Activated CD8-positive, alpha-beta memory T cell treated with anti-CD3 and anti-CD28 coated beads for 48 hours (primary cell): ENCODE data around the gene AZGP1.
"Not testable (repeated sequence)": the region's sequence is repeated elsewhere in the genome, so short reads cannot be mapped to it uniquely, and the experiment has no call there.

Experiments used
- DNase-seq, 3 experiments: peaks; one replicate each; pipeline ENCODE4 v3.0.0-alpha.2; 2020; ENCODE audit warnings: low read depth in 2 of 3, low spot score in 2 of 3

The AZGP1 gene

DNA sequence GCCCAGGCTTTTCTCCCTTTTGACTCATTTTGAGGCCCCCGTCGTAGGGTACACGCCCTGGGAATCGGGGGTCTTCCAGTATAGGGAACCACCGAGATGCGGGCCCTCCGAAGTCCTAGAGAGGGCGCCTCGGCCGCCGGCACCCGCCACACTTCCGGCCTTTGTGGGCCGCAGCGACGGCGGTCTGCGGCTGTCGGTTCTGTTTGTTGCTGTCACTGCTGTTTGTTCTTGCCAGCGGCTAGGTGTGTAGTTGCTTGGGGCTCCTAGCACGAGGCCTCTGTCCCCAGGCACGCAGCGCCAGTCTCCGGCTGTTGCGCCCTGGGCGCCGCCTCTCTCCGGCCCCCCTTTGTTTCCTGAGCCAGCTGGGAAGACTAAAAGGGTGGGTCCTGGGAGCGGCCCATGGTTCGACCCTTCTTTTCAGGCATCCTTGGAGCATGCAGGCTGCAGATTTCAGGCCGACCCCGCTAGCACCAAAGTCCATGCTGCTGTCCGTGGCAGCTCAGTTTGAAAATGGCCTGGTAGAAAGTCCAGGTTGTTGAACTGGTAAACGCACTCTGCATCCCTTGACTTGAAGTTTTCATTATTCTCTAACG is 21.8 kb upstream of the AZGP1 start:
- DNase-seq = peak; percentile 40 to 49 (median 44)

DNA sequence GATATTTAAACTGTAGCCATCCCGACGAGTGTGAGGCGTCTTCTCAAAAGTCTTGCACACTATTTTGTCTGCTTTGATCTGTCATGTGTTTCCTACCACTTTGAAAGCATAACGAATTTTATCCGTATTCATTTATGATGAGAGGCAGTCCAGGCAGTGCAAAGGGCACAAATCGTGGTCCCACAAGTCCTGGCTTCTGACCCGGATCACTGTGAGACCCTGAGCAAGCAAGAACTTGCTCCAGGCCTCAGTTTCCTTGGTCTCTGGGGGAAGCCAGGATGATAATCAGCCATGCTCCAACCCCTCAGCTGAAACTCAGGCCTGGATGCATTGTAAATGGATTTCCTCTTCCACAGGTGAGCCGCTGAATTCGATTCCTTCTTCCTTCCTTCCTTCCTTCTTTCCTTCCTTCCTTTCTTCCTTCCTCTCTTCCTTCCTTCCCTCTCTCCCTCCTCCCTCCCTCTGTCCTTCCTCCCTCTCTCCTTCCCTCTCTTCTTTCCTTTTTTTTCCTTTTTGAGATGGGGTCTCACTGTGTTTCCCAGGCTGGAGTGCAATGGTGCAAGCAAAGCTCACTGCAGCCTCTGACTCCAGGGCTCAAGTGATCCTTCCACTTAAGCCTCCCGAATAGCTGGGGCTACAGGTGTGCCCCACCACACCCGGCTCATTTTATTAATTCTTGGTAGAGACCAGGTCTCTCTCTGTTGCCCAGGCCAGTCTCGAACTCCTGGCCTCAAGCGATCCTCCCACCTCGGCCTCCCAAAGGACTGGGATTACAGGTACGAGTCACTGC is 21.1 kb upstream of the AZGP1 start:
- DNase-seq = no peak

DNA sequence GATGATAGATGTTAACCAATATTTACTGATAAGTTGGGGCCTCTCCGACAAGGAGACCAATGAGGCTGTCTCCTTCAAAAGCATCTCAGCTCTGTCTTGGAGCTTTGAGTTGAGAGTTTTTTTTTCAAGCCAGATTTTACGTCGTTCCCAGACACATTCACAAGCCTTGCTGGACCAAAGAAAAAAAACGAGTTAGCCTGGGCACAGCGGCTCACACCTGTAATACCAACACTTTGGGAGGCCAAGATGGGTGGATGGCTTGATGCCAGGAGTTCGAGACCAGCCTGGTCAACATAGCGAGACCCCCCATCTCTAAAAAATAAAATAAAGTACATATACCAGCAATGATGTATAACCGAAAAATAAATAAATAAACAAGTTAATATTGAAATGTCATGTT is 19.0 kb upstream of the AZGP1 start:
- no peak for DNase-seq

DNA sequence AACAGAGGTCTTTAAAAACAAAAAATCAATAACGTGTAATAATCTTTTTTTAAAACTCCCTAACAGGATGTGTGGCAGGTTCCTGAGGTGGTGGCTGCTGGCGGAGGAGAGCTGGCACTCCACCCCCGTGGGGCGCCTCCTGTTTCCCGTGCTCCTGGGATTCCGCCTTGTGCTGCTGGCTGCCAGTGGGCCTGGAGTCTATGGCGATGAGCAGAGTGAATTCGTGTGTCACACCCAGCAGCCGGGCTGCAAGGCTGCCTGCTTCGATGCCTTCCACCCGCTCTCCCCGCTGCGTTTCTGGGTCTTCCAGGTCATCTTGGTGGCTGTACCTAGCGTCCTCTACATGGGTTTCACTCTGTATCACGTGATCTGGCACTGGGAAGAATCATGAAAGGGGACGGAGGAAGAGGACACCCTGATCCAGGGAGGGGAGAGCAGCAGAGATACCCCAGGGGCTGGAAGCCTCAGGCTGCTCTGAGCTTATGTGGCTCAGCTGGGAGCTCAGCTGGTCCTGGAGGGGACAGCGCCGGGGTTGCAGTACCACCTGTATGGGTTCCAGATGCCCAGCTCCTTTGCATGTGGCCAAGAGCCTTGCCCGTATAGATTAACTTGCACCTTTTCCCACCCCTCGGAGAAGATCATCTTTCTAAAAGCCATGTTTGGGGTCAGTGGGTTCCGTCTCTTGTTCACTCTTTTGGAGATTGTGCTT is 16.7 kb upstream of the AZGP1 start:
- no peak for DNase-seq

DNA sequence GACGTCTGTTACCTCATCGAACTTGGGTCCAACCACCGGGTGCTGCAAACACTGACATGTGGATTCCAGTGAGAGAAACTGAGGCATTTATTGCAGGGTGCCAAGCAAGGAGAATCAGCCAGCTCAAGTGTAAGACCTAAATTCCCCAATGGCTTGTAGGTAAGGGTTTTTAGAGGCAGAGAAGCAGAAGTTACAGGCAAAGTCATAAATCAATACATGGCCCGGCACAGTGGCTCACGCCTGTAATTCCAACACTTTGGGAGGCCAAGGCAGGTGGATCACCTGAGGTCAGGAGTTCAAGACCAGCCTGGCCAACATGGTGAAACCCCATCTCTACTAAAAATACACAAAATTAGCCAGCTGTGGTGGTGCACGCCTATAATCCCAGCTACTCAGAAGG is 15.7 kb upstream of the AZGP1 start:
- DNase-seq = not testable (repeated sequence)

DNA sequence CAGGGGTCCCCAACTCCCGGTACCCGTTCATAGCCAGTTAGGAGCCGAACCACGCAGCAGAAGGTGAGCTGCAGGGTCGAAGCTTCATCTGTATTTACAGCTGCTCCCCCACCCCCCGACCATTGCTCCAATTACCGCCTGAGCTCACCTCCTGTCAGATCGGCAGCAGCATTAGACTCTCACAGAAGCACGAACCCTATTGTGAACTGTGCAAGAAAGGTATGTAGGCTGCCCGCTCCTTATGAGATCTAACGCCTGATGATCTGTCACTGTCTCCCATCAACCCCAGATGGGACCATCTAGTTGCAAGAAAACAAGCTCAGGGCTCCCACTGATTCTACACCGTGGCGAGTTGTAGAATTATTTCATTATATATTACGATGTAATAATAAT is 14.6 kb upstream of the AZGP1 start:
- DNase-seq = no peak

DNA sequence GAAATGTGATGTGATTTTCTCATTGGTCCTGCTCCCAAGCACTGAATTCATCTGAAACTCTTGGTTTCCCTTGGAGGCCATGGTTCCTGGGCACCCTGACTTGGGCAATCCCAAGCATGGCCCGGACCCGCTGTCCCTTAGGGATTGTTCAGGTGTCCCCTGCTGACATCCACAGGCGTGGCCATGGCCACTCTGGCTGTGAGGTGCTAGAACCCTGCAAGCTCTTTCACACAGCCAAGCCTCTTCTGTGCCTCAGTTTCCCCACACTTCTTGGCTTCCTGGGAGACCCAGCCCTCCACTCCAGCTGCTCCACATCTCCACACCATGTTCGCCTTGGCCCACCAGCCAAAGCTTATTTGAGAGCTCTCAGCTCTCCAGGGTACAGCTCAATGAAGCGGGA is 12.0 kb upstream of the AZGP1 start:
- DNase-seq = no peak

DNA sequence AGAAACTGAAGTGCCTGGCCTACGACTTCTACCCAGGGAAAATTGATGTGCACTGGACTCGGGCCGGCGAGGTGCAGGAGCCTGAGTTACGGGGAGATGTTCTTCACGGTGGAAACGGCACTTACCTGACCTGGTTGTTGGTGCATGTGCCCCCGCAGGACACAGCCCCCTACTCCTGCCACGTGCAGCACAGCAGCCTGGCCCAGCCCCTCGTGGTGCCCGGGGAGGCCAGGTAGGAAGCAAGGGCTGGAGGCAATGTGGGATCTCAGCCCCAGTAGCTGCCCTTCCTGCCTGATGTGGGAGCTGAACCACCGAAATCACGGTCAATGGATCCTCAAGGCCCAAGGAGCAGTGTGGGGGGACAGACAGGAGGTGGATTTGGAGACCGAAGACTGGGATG is 11.5 kb upstream of the AZGP1 start:
- not testable (repeated sequence) for DNase-seq

DNA sequence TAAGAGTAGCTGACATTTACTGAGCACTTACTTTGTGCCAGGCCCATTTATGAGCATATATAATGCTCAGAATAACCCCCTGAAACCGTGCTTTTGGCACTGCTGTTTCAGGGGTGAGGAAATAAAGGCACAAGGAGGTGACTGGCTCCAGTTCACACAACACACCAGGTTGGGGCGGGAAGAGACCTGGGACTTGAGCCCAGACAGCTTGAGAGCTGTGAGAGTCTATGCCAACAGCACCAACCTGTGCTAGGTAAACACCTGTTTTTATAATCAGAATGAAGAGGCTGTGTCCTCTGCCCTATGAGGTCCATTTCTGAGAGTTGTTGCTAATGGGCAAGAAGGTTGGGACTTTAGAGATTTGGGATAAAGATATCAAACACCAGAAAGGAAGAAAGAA is 8.8 kb upstream of the AZGP1 start:
- DNase-seq = no peak

DNA sequence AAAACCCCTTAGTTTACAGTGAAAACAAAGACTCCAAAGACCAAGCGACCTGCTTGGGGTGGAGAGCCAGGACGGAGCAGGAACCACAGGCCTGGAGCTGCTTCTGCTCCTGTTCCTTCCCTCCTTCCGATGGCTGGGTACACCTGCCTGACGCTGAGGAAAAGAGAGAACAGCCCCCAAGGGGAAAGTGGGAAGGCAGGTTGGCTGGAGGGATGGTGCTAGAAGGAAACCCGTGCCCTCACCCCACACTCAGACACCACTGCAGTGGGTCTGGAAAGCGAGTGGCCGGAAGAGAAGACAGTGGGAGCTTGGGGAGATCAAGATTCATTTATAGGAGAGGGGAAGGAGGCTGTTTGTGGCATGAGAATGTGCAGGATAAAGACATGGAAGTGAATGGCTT is 5.2 kb upstream of the AZGP1 start:
- not testable (repeated sequence) for DNase-seq

DNA sequence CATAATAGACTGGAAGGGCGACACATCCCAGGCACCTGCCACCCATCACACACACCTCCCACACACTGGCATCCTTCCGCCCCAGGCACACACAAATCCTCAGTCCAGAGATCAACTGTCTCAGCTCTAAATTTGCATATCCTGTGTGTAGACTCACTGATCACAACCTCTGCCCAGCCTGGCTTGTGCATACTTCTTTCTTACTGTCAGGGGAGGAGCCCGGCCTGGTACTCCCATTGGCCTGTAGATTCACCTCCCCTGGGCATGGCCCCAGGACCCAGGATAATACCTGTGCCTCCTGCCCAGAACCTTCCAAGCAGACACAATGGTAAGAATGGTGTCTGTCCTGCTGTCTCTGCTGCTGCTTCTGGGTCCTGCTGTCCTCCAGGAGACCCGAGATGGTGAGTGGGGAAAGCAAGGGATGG is 4.6 kb upstream of the AZGP1 start:
- not testable (repeated sequence) for DNase-seq

DNA sequence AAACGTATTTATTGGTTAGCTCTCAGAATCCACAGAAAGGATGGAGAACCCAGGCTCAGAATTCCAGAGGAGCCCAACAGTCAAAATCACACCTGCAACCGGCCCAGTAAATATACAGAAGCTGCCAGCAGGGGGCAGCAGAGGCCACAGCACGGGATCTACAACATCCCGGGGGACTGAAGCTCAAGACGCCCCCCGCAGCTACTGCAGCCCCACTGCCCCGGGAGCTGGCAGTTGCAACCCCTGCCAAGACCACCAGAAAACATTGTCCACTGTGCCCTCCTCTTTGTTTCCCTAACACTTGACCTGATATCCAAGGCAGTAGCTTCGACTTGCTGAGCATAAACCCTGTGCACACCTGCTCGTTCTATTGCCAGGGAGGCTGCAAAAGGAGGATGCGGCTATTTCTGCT is 4.0 kb upstream of the AZGP1 start:
- DNase-seq = peak; percentile 23 to 48 (median 28)

DNA sequence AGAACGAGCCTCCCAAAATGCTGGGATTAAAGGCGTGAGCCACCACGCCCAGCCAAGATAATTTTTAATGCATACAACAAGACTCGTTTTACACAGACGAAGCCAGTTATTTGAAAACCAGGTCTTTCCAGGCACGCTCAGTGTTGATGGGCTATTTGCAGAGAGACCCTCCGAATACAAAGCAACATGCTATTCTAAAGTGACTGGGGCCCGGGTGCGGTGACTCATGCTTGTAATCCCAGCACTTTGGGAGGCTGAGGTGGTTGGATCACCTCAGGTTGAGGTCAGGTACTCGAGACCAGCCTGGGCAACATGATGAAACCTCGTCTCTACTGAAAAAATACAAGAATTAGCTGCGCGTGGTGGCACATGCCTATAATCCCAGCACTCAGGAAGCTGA is 795 bp upstream of the AZGP1 start:
- DNase-seq = no peak

DNA sequence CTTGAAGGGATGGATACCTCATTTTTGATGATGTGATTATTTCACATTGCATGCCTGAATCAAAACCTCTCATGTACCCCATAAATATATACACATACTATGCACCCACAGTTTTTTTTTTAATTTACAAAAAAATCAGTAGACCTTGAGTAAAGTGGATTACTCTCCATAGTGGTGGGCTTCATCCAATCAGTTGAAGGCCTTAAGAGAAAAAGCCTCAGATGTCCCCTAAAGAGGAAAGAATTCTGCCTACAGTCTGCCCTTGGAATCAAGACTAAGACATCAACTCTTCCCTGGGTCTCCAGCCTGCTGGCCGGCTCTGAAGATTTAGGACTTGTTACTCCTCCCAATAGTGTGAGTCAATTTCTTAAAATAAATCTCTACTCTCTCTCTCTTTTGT is 1.1 kb downstream of the AZGP1 start:
- no peak for DNase-seq

DNA sequence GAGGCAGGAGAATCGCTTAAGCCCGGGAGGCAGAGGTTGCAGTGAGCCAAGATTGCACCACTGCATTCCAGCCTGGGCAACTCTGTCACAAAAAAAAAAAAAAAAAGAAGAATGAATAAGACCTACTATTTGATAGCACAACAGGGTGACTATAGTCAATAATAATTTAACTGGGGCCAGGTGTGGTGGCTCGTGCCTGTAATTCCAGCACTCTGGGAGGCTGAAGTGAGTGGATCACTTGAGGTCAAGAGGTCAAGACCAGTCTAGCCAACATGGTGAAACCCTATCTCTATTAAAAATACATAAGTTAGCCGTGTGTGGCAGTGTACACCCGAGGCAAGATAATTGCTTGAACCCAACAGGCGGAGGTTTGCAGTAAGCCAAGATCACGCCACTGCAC is 2.0 kb downstream of the AZGP1 start:
- DNase-seq = not testable (repeated sequence)

DNA sequence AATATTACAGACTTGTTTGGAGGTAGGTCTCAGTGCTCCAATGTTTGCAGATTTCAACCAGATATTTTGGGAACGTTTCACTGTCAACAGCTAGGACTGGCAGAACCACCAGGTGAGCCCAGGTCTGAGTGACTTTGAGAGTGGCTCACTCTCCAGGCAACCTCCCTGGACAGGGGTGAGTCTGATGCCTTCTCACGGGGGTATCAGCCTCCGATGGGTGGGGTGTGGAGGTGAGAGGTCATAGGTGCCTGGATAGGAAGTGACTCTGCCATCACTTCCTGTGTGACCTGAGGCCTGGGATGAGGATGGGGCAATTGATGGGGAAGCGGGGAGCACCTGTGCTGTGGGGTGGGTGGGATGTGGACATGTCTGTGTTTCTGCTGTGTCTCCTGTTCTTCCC is 4.6 kb downstream of the AZGP1 start:
- DNase-seq = no peak

DNA sequence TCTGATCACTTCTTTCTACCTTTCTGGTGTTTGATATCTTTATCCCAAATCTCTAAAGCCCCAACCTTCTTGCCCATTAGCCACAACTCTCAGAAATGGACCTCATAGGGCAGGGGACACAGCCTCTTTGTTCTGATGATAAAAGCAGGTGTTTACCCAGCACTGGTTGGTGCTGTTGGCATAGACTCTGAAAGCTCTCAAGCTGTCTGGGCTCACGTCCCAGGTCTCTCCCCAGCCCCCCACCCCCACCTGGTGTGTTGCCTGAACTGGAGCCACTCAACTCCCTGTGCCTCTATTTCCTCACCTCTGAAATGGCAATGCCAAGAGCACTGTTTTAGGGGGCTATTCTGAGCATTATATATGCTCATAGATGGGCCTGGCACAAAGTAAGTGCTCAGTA is 6.0 kb downstream of the AZGP1 start:
- not testable (repeated sequence) for DNase-seq

DNA sequence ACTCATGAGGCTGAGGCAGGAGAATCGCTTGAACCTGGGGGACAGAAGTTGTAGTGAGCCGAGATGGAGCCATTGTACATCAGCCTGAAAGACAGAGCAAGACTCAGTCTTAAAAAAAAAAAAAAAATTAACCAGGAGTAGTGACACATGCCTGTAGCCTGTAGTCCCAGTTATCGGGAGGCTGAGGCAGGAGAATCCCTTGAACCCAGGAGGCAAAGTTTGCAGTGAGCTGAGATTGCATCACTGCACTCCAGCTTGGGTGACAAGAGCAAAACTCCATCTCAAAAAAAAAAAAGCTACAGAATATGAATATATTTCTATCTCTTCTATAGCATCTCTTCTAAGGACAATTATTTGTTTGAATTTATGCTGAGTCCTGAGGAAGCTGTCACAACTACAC is 6.5 kb downstream of the AZGP1 start:
- no peak for DNase-seq

DNA sequence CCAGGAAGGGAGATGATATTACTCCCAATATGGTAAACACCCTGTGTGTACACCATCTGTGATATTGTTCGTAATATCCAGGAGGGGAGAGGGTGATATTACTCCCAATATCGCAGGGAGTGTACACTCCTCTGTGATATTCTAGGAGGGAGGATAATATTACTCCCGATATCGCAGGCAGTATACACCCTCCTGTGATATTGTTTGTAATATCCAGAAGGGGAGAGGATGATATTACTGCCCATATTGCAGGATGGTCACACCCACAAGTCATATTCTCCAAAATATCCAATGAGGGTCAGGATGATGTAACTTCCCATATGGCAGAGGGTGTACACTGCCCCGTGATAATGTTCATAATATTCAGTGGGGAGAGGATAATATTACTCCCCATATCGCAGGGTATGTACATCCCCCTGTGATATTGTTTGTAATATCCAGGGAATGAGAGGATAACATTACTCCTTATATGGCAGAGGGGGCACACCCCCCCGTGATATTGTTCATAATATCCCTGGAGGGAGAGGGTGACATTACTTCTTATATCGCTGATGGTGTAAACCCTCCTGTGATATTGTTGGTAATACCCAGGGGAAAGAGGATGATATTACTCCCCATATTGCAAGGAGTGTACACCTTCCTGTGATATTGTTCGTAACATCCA is 17.1 kb downstream of the AZGP1 start:
- no peak for DNase-seq

DNA sequence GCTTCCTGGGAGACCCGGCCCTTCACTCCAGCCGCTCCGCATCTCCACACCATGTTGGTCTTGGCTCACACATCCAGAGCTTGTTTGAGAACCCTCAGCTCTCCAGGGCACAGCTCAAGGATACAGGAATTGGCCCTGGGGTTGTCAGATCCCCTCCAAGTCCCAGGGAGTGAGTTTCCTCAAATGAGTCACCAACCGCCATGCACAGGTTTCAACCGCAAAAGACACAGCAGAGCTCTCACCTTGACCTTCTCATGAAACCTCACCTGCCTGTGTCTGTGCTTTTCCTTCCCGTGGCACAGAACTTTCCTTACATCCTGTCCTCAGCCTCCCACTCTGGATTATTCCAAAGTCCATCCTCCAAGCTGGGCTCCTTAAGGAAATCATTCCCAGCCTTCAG is 20.6 kb downstream of the AZGP1 start:
- DNase-seq = no peak

DNA sequence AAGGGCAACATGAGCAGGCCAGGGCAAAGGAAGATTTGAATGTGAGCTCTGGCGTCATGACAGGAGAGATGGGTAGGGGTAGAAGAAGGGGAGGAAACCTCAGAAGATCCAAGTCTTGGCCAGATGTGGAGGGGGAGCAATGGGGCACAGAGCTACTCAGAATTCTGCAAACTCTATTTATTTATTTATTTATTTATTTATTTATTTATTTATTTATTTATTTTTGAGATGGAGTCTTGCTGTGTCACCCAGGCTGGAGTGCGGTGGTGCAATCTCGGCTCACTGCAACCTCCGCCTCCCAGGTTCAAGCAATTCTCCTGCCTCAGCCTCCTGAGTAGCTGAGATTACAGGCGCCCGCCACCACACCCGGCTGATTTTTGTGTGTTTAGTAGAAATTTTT is 21.2 kb downstream of the AZGP1 start:
- DNase-seq = not testable (repeated sequence)

DNA sequence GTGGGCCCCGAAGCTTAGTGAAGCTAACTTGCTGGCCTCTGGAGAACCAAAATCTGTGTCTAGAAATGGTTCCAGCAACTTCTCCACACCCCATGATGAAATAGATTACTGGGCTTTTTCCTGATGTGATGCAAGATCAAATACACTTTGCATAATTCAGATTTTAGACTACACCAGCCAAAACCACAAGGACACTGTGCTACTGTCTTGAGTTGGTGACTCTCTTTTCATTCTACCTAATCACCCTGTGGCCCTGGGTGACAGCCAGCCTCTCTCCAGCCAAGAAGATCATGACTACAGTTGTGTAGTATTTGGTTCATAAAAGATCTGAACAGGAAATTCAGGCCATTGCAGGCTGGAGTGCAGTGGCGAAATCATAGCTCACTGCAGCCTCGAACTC is 22.2 kb downstream of the AZGP1 start:
- DNase-seq = no peak
